ENCODE measurements around the gene KIFAP3.

Gene KIFAP3

DNA sequence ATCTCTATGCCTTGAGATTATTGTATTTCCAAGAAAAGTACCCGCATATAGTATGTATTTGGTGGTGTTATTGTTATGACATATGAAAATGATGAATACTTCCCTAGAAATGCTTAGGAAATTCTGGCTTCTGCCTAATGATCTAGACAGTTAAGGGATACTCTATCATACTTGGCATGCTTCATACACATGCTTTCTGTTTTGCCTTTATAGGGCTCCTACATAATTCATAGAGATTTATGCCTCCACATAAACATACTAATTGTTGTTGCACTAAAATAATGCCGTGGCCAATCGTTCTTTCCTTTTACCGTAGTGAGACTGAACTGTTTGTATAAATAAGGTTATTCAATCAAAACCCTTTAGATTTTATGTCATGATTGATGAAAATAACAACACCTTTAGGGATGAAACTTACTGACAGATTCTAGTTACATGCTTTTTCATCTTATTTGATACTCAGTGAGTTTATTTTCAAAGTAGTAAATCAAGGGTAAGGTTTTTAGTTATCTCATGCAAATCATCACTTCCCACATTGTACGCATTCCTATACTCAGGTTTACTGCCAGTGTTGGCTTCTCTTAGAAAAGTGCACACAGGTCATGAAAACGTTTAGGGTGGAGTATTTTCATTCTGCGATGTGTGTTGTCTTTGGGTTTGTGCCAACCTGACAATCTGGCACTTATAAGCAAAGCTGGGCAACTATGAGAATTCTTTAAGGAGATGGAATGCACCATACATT is 140.3 kb downstream of the KIFAP3 start:
- no peaks in the 10 kb centered on the region for H3K27me3 ChIP-seq (ENCODE audit: insufficient read depth, low read length, poor library complexity)
- H3K9ac ChIP-seq (ENCODE audit: low read length): no peak overlapping the region
- H2BK5ac ChIP-seq (ENCODE audit: low read length): no peak overlapping the region
- no peak overlapping the region for H2BK15ac ChIP-seq (replicated peaks; ENCODE audit: low read depth)
- H2AK5ac ChIP-seq (ENCODE audit: low read length): no peak overlapping the region
- H3K18ac ChIP-seq (ENCODE audit: low read length): no peak overlapping the region
- H4K8ac ChIP-seq (ENCODE audit: low read depth, low read length): no peak overlapping the region
- no CpG with 5 or more reads among the region's 7 CpGs for WGBS (ENCODE audit: extremely low coverage, insufficient coverage, low lambda C conversion rate)
- no peaks in the 10 kb centered on the region for H3K4me1 ChIP-seq (ENCODE audit: control insufficient read depth, low read depth, low read length)
- no peak overlapping the region for H2BK120ac ChIP-seq (ENCODE audit: low read depth, low read length)
- no peaks in the 10 kb centered on the region for H3K36me3 ChIP-seq (ENCODE audit: control insufficient read depth, insufficient read depth, low read length)
- H3K56ac ChIP-seq (ENCODE audit: low read length): no peak overlapping the region
- H3K23ac ChIP-seq (ENCODE audit: low read length): no peak overlapping the region
- H3K79me1 ChIP-seq (ENCODE audit: low read length): no peaks in the 10 kb centered on the region
- H3K27ac ChIP-seq (ENCODE audit: low read depth, low read length): no peak overlapping the region
- H3K79me2 ChIP-seq (ENCODE audit: control insufficient read depth, insufficient read depth, low read length): no peaks in the 10 kb centered on the region
- DNase-seq: no peak
- no peak overlapping the region for H3K4ac ChIP-seq (ENCODE audit: low read depth, low read length)
- H4K5ac ChIP-seq (ENCODE audit: low read length): no peak overlapping the region
- H3K4me2 ChIP-seq (ENCODE audit: low read length): no peak overlapping the region
- H3K4me3 ChIP-seq (ENCODE audit: low read length): no peak overlapping the region

DNA sequence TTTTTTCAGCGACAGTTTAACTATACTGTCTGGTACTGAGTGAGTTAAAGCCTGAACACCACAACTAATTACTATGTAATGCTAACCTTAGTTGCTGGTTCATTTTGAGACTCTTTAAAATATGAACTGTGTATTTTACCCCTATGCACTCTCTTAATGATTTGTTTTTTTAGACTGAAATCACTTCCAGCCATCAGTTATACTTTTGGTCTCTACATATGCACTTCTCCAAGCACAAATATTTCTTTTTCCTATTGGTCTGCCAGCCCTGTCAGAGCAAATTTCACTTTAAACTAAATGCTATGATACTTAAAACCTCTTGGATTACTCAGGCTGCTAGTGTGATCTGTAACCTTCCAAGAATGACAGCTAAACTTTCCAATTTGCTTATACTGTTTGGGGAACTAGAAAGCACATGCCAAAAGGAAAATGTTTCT is 142.7 kb downstream of the KIFAP3 start:
- Histone ChIP-seq H3K18ac (ENCODE audit: low read length) (no peak overlapping the region), H3K79me1 (ENCODE audit: low read length) (no peaks in the 10 kb centered on the region), H3K4me1 (ENCODE audit: control insufficient read depth, low read depth, low read length) (no peaks in the 10 kb centered on the region), H4K5ac (ENCODE audit: low read length) (no peak overlapping the region), H4K8ac (ENCODE audit: low read depth, low read length) (no peak overlapping the region), H2BK15ac (replicated peaks; ENCODE audit: low read depth) (no peak overlapping the region), H3K9ac (ENCODE audit: low read length) (no peak overlapping the region), H2BK120ac (ENCODE audit: low read depth, low read length) (no peak overlapping the region), H3K27ac (ENCODE audit: low read depth, low read length) (no peak overlapping the region), H3K4ac (ENCODE audit: low read depth, low read length) (no peak overlapping the region), H3K4me2 (ENCODE audit: low read length) (no peak overlapping the region), H3K79me2 (ENCODE audit: control insufficient read depth, insufficient read depth, low read length) (no peaks in the 10 kb centered on the region), H3K36me3 (ENCODE audit: control insufficient read depth, insufficient read depth, low read length) (no peaks in the 10 kb centered on the region), H3K23ac (ENCODE audit: low read length) (no peak overlapping the region), H2AK5ac (ENCODE audit: low read length) (no peak overlapping the region), H3K56ac (ENCODE audit: low read length) (no peak overlapping the region), H3K4me3 (ENCODE audit: low read length) (no peak overlapping the region), H2BK5ac (ENCODE audit: low read length) (no peak overlapping the region), H3K27me3 (ENCODE audit: insufficient read depth, low read length, poor library complexity) (no peaks in the 10 kb centered on the region)
- no peak for DNase-seq
- WGBS (ENCODE audit: extremely low coverage, insufficient coverage, low lambda C conversion rate): no CpG with 5 or more reads among the region's 1 CpG

DNA sequence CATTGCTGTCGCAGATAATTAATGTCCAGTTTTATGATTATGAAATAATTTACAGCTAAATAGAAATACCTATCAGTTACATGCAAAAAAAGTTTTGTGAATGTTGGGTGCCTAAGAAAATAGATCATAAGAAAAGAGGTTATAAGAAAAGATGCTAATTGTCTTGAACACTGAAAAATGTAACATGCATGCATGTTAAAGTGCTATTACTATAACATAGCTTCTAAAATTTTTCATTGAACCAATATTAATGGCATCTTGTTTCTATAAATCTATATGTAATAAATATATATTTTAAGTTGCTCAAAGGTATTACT is 145.3 kb downstream of the KIFAP3 start:
- no peaks in the 10 kb centered on the region for H3K36me3 ChIP-seq (ENCODE audit: control insufficient read depth, insufficient read depth, low read length)
- no peak overlapping the region for H2BK5ac ChIP-seq (ENCODE audit: low read length)
- no peak overlapping the region for H3K4me2 ChIP-seq (ENCODE audit: low read length)
- no peaks in the 10 kb centered on the region for H3K79me1 ChIP-seq (ENCODE audit: low read length)
- H3K79me2 ChIP-seq (ENCODE audit: control insufficient read depth, insufficient read depth, low read length): no peaks in the 10 kb centered on the region
- H3K9ac ChIP-seq (ENCODE audit: low read length): no peak overlapping the region
- no peak overlapping the region for H4K8ac ChIP-seq (ENCODE audit: low read depth, low read length)
- H3K27me3 ChIP-seq (ENCODE audit: insufficient read depth, low read length, poor library complexity): no peaks in the 10 kb centered on the region
- H3K56ac ChIP-seq (ENCODE audit: low read length): no peak overlapping the region
- no peak overlapping the region for H3K4me3 ChIP-seq (ENCODE audit: low read length)
- H2BK15ac ChIP-seq (replicated peaks; ENCODE audit: low read depth): no peak overlapping the region
- no peak overlapping the region for H3K23ac ChIP-seq (ENCODE audit: low read length)
- no CpG with 5 or more reads among the region's 1 CpG for WGBS (ENCODE audit: extremely low coverage, insufficient coverage, low lambda C conversion rate)
- no peaks in the 10 kb centered on the region for H3K4me1 ChIP-seq (ENCODE audit: control insufficient read depth, low read depth, low read length)
- DNase-seq: no peak
- no peak overlapping the region for H3K4ac ChIP-seq (ENCODE audit: low read depth, low read length)
- no peak overlapping the region for H4K5ac ChIP-seq (ENCODE audit: low read length)
- no peak overlapping the region for H2BK120ac ChIP-seq (ENCODE audit: low read depth, low read length)
- H3K18ac ChIP-seq (ENCODE audit: low read length): no peak overlapping the region
- no peak overlapping the region for H3K27ac ChIP-seq (ENCODE audit: low read depth, low read length)
- H2AK5ac ChIP-seq (ENCODE audit: low read length): no peak overlapping the region

DNA sequence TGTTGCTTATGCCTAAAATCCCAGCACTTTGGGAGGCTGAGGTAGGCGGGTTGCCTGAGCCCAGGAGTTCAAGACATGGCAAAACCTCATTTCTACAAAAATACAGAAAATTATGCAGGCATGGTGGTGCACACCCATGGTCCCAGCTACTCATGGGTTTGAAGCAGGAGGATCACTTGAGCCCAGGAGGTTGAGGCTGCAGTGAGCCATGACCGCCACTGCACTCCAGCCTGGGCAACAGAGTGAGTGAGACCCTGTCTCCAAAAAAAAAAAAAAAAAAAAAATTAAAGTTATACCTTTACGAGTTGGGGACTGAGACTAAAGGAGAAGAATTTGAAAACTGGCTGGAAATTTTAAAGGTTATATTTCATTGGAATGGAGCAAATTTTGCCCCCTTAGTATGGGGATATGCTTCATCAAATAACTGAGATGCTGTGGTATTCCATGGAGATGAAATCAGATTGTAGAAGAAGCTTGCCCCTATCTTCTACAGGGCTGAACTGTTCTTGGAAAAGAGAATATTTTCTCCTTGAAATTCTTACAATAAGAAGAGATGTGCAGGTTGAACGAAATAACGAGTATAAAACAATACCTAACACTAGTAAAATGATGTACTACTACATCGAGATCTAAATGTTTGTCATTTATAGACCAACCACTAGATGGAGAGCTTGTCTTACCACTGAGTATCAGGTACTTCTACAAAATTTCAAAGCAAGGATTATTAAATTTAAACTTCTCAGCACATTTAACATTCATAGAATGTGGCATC is 145.9 kb downstream of the KIFAP3 start:
- no peak overlapping the region for H3K27ac ChIP-seq (ENCODE audit: low read depth, low read length)
- no peak overlapping the region for H2BK15ac ChIP-seq (replicated peaks; ENCODE audit: low read depth)
- peak; percentile 58 for DNase-seq
- H3K56ac ChIP-seq (ENCODE audit: low read length): no peak overlapping the region
- no peak overlapping the region for H3K18ac ChIP-seq (ENCODE audit: low read length)
- no peak overlapping the region for H3K4me2 ChIP-seq (ENCODE audit: low read length)
- H3K79me2 ChIP-seq (ENCODE audit: control insufficient read depth, insufficient read depth, low read length): no peaks in the 10 kb centered on the region
- no peak overlapping the region for H2BK120ac ChIP-seq (ENCODE audit: low read depth, low read length)
- WGBS (ENCODE audit: extremely low coverage, insufficient coverage, low lambda C conversion rate): no CpG with 5 or more reads among the region's 6 CpGs
- H3K9ac ChIP-seq (ENCODE audit: low read length): no peak overlapping the region
- H3K4me1 ChIP-seq (ENCODE audit: control insufficient read depth, low read depth, low read length): no peaks in the 10 kb centered on the region
- no peak overlapping the region for H4K5ac ChIP-seq (ENCODE audit: low read length)
- H3K4me3 ChIP-seq (ENCODE audit: low read length): no peak overlapping the region
- no peaks in the 10 kb centered on the region for H3K79me1 ChIP-seq (ENCODE audit: low read length)
- no peaks in the 10 kb centered on the region for H3K27me3 ChIP-seq (ENCODE audit: insufficient read depth, low read length, poor library complexity)
- no peak overlapping the region for H2AK5ac ChIP-seq (ENCODE audit: low read length)
- H3K23ac ChIP-seq (ENCODE audit: low read length): no peak overlapping the region
- H2BK5ac ChIP-seq (ENCODE audit: low read length): no peak overlapping the region
- no peaks in the 10 kb centered on the region for H3K36me3 ChIP-seq (ENCODE audit: control insufficient read depth, insufficient read depth, low read length)
- H3K4ac ChIP-seq (ENCODE audit: low read depth, low read length): no peak overlapping the region
- no peak overlapping the region for H4K8ac ChIP-seq (ENCODE audit: low read depth, low read length)

DNA sequence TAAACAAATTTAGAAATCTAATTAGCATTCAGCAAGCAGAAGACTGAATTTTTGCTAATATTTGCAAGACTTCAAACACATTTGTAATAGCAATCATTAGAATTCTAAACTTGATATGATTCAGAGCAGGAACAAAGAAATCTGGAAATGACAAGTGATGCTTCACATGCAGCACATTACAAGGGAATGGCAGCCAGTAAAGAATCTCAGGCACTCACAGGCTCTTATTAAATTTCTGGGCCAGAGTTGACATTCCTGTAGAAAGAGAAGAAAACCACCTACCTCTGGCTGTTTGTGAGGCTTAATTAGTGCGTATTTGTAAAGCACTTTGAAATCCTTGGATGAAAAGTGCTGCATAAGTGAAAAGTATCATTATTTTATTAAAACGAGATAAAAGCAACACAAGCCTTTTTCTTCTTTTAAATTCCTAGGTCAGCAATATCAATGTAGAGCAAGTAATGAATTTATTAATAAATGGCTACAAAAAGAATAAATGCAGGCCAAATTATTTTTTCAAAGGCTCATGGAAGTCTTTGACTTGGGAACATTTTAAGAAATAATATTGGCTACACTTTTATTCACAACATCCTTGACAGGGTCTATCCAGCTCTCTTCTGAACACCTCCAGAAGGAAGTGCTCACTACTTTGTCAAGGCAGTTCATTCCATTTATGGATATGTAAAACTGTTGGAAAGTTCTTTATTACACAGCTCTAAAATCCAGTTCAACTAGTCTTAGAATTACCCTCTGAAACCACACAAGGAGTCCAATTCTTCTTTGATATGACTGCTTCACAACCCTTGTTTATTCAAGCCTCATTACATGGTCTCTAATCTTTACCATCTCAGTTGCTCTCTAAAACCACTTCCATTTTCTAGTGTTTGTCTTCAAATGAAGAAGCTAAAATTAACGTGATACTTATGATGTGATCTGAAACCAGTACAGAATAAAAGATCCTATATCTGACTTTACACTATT is 148.7 kb downstream of the KIFAP3 start:
- Histone ChIP-seq H3K79me2 (ENCODE audit: control insufficient read depth, insufficient read depth, low read length) (no peaks in the 10 kb centered on the region), H3K36me3 (ENCODE audit: control insufficient read depth, insufficient read depth, low read length) (no peaks in the 10 kb centered on the region), H2AK5ac (ENCODE audit: low read length) (no peak overlapping the region), H2BK15ac (replicated peaks; ENCODE audit: low read depth) (no peak overlapping the region), H3K4me2 (ENCODE audit: low read length) (no peak overlapping the region), H3K9ac (ENCODE audit: low read length) (no peak overlapping the region), H4K8ac (ENCODE audit: low read depth, low read length) (no peak overlapping the region), H3K18ac (ENCODE audit: low read length) (no peak overlapping the region), H2BK5ac (ENCODE audit: low read length) (no peak overlapping the region), H3K27me3 (ENCODE audit: insufficient read depth, low read length, poor library complexity) (no peaks in the 10 kb centered on the region), H3K4ac (ENCODE audit: low read depth, low read length) (no peak overlapping the region), H3K56ac (ENCODE audit: low read length) (no peak overlapping the region), H3K4me1 (ENCODE audit: control insufficient read depth, low read depth, low read length) (no peaks in the 10 kb centered on the region), H4K5ac (ENCODE audit: low read length) (no peak overlapping the region), H3K79me1 (ENCODE audit: low read length) (no peaks in the 10 kb centered on the region), H3K23ac (ENCODE audit: low read length) (no peak overlapping the region), H2BK120ac (ENCODE audit: low read depth, low read length) (no peak overlapping the region), H3K27ac (ENCODE audit: low read depth, low read length) (no peak overlapping the region), H3K4me3 (ENCODE audit: low read length) (no peak overlapping the region)
- peak; percentile 5 for DNase-seq
- no CpG with 5 or more reads among the region's 3 CpGs for WGBS (ENCODE audit: extremely low coverage, insufficient coverage, low lambda C conversion rate)

Measured in mesendoderm (in vitro differentiated cells).